COR-L47 (cell line): ENCODE measurements around the gene MYO19.
"Not testable (repeated sequence)": the region's sequence is repeated elsewhere in the genome, so short reads cannot be mapped to it uniquely, and the experiment has no call there.

Experiments
- DNase-seq: peaks from one replicate; lab custom pipeline; 2025; lab: John Stamatoyannopoulos, UW

Gene MYO19

DNA sequence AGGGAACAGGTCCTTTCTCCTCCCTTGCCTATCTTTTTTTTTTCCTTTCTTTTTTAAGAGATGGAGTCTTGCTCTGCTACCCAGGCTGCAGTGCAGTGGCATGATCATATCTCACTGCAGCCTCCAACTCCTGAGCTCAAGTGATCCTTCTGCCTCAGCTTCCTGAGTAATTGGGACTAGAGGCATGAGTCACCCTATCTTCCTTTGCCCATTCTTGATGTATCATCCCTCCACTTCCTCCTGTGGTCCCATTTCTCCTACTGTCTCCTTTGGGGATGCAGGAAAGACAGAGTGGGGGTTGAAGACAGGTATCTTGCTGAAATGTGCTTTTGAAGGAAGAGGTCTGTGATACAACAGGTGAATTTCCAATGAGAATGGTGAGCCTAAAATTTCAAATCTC is 5.5 kb downstream of the MYO19 start:
- no peak for DNase-seq

DNA sequence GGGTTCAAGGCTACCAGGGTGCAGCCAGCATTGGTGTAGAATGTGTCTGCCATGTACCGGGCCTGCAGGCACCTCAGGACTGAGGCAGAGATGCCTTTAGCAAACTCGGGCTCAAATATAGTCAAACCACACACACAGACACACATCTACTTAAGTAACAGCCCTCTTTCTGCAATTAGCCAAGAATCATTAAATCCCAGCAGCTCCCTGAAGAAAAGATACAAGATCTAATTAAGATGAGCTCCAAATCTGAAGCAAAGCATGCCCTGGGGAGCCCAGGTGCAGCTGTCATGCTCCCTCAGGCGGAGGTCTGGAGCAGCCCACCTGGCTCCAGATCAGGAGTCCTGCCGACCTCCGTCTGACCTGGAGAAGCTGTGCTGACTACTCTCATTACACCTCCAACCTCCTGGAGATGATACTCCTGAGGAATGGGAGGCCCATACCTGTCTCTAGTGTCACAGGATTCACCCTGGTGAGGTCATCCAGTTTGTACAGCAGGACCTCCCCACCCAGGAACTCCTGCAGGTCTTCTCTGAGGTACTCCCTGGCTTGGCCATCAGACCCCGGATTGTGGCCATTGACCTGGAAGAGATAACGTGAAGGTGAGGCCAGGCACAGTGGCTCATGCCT is 6.9 kb downstream of the MYO19 start:
- no peak for DNase-seq

DNA sequence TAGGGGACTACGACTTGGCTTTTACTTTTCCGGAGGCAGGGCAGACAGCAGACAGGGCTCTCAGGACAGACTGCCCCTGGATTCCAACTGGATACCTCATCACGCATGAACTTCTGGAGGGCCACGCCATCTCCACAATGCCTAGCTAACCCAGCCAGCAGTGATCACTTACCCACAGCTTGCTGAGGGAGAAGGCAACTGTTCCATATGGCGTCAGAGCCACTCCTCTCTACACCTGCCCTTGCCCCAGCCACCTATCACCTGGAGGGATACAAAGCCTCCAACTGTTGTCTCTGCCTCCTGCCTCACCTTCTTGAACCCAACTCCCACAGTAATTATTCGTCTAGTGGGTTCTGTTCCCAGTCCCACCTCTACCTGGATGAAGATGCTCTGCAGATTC is 8.8 kb downstream of the MYO19 start:
- DNase-seq: no peak

DNA sequence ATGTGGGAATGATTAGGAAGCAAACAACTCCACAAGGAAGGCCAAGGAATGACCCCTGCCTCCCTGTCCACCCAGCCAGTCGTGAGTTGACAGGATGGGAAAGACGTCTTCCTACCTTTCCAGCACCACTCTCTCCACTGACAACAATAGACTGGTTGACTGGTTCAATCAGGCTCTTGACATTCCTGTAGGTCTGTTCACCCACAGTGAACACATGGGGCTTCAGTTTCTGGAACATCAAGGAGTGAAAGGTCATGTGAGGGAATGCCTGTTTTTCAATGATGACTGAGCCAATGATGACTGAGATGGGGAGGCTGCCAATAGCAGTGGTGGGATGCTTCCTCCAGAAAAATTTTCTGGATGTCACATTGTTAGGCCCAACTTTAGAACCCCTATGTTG is 9.6 kb downstream of the MYO19 start:
- DNase-seq: no peak

DNA sequence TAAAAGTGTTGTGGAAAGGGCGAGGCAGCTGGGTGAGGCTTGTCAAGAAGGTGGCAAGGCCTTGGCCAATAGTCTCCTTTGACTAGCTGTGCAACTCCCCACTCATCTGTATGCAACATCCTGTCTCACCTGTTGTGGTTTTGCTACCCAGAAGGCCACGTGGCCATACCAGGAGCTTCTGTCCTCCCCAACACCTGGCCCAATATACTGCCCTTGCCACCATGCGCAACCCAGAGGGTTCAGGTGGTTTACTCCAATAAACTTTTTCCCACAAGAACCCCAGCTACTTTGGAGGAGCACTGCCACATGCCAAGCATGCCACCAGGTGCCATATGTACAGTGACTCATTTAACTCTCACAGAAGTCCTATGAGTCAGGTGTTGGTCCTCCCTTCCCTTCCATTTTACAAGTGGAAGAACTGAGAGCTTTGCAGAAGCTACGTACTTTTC is 10.2 kb downstream of the MYO19 start:
- DNase-seq: no peak

DNA sequence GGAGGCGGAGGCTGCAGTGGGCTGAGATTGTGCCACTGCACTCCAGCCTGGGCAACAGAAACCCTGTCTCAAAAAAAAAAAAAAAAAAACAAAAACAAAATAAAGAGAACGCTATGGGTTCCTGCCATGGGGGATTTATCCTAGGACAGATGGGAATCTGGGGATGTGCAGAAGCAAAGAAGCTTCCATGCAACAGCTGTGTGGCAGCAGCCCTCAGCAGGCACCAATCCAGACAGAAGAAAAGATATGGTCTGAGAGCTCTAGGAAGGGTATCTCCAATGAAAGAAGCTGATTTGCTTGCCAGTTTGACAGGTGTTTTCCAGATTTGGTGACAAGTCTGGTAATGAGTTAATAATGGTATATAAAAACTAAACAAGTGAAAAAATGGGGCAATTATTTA is 11.6 kb downstream of the MYO19 start:
- DNase-seq: no peak

DNA sequence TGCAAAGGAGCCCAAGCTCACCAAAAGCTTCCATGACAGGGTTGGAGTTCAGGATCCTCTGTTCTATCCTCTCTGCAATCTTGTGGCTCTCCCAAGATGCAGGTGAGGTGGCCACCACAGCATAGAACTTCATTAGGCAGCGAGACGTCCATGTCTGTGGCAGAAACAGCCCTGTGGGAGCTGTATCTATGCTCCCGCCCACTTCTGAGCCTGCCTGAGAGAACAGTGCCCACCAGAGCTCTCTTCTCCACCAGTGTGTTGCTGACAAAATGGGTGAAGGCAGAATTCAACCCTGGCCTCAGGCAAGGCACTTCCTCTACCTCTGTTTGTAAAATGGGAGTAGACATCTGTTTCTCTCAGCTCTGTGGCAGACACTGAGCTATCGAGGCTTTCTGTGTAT is 18.8 kb downstream of the MYO19 start:
- no peak for DNase-seq

DNA sequence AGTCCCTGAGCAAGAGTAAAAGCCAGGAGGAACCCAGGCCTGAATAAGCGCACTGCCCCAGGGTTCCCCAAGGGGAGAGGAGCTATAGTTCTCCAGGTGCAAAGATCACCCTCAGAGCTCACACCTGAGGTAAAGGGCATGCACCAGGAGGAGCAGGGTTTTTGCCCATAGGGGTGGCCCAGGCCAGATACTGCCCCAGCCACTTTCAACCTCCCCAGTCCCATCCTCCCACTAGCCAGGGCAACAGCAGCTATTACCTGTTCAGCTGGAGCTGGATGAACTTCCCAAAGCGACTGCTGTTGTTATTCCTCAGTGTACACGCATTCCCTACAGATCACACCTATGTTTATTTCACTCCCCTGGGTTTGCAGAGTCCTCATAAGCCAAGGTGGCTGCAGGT is 19.8 kb downstream of the MYO19 start:
- no peak for DNase-seq

DNA sequence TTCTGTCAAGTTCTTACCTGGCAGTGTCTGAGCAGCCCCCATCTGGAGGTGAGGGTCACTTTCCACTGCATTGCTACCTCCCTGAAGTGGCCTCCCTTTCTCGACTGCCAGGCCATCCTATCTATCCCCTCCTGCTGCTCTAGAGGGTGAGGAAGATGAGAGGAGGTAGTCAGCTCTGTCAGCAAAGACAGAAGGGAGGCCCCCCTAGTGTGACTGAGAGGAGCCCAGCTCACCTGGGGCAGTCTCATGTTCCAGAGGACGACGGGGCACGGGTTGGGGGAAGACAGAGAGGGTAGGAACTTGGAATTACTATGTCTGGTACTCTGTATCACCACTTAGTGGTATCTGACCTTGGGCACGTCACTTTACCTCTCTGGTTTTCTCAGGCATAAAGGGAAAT is 22.0 kb downstream of the MYO19 start:
- no peak for DNase-seq

DNA sequence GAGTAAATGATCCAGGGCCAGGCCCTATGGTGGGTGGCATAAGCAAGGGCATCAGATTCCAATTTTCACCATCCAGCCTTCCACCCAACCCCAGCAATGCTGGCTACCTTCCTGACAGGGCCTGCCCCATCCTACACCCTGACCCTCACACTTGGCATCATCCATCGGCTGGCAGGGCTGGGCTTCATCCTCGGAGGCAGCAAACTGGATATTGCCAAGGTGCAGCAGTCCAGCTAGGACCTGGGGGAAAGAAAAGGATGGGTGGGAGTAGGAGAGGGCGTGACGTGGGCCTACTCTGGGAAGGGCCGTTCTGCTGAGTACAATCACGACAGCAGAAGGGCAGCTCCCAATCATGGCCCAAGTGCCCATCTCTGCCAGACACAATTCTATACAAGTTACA is 23.5 kb downstream of the MYO19 start:
- DNase-seq: no peak

DNA sequence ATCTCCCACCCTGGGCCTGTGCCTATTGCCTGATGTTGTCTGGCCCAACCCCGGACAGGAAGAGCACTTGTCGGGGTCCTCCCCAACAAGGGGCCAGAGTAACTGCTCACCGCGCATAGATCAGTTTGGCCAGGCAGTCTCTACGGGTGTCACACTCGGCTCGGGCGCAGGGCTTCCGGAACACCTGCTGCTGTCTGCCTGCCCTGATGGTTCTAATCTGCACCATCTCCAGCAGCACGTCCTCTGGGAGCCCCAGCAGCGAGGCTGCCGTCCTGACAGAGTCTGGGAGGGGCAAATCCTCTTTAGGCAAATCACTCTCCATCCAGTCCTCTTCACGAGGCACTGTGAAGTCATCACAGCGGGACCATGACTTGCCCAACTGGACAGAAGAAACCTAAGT is 24.0 kb downstream of the MYO19 start:
- DNase-seq: no peak

DNA sequence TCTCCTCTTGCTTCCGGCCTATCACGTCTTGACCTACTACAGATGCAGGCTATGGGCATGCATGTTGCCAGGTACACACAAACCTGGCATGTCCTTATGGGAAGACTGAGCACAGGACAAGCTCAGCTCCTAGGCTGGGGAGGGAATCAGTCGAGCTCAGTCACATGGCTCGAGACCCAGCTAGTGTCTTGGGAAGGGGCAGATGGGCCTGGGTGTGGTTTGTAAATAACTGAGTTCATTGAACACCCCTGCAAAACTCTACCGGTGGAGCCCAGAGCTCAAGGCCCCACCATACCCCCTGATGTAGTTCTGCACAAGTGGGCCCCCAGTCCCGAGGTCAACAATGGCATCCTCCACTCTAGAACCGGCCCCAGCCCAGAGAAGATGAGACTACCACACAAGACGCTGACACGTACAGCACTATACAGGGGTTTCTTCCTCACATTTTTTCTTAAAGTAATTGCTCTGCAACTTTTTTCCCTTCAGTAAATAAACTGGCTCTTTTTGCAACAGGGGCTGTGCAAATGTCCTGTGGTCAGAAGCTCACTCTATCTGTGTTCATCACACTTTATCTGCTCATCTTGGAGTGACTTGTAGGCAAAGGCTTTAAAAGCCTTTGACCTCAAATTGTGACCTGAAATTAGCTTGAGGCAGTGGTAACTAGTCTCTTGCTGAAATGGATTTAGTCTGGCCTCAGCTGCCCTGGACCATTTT is 25.2 kb downstream of the MYO19 start:
- DNase-seq: no peak

DNA sequence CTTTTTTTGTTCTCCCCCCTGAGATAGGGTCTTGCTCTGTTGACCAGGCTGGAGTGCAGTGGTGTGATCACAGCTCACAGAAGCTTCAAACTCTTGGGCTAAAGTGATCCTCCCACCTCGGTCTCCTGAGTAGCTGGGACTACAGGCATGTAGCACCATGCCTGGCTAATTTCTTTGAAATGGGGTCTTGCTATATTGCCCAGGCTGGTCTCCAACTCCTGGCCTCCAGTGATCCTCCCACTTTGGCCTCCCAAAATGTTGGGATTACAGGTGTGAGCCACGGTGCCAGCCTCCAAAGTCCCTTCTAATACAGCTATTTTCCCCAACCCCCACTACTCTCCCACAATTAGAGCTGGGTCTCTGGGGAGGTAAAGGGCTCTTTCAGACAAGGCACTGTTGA is 26.2 kb downstream of the MYO19 start:
- not testable (repeated sequence) for DNase-seq

DNA sequence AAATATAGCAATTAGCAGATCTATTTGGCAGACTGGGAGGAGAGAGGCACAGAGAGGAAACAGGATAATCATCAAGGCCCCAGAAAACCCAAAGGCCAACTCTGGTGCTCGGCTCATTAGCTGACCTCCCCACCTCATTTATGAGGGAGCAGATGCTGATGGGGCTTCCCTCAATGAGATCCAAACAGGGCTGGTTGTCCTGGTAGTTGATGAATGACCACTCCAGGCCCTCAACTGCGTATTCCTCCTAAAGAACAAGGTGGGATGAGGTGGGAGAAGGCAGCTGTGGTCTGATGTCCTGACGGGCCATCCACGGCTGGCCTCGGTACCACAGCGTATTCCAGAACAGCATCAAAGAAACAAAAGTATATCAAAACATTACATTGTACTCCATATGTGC is 27.4 kb downstream of the MYO19 start:
- no peak for DNase-seq

DNA sequence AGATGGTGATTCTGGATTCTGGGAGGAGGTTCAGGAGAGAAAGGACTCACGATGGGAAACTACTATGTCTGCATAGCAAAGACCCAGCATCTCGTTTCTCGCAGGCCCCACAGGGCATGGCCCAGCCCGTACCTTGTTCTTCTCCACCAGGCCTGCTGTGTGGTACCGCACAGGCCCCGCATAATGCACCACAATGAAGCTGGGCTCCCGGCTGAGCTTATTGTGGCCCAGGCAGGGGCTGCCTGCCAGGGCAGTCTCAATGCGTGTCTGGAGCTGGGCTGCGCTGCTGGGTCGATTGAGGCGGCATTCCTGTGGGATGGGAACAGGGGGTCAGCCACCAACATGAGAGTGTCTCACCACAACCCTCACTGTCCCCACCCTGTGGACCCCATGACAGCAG is 27.8 kb downstream of the MYO19 start:
- DNase-seq: no peak

DNA sequence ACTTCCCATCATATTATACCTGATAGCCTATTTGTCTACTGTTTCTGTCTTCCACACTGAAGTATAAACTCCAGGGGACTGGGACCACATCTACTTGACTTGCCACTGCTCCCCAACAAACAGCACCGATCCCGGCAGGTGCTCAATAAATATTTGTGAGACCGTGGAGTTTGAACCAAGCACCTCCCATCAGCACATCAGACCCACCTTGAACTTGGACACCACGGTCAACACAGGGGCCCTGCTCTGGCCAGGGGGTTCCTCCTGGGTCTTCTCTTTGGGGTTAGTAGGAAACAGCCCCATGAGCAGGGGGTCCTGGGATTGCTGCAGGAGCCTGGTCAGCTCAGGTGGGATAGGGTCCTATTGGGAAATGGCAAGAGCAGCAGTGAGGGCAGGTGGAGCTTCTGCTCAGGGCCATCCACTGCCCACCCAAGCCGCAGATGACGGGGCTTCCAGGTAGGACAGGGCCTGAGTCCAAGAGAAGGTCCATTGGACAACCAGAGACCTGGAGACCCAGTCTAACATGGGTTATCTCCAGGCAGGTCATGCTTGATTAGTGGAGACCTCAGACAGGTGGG is 28.3 kb downstream of the MYO19 start:
- no peak for DNase-seq

DNA sequence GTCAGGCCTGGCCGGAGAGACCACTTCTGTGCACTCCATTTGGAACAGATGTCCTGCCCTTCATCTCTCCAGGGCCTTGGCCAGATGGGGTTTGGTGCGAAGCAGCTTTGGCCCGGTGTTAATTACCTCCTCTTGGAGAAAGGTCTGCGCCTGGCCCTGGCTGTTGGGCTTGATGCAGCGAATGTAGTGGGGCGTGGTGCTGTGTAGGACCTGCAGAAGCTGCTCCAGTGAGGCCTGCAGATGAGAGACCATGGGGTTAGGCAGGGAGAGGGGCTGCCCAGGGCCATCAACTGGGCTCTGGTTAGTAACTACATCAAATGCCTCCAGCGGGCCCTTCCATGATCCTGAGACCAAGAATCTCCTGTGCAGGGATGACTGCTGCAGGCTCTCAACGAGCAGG is 29.5 kb downstream of the MYO19 start:
- DNase-seq: no peak

DNA sequence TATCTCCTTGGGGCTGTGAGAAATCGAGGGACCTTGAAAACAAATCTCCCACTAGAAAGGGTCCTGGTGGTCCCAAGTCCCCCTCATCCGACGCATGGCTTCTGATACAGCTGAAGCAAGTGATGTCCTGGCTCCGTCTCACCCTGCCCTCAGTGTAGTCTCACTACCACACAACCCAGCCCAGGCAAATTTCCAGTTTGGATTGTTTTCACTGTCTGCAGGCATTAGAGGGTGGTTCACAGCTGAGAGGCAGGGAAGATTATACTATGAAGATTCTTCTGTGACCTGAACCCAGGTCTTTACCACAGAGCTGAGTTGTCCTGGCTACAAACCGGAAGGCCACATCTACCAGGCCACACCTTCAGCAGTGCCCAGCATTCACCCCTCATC is 30.5 kb downstream of the MYO19 start:
- no peak for DNase-seq

DNA sequence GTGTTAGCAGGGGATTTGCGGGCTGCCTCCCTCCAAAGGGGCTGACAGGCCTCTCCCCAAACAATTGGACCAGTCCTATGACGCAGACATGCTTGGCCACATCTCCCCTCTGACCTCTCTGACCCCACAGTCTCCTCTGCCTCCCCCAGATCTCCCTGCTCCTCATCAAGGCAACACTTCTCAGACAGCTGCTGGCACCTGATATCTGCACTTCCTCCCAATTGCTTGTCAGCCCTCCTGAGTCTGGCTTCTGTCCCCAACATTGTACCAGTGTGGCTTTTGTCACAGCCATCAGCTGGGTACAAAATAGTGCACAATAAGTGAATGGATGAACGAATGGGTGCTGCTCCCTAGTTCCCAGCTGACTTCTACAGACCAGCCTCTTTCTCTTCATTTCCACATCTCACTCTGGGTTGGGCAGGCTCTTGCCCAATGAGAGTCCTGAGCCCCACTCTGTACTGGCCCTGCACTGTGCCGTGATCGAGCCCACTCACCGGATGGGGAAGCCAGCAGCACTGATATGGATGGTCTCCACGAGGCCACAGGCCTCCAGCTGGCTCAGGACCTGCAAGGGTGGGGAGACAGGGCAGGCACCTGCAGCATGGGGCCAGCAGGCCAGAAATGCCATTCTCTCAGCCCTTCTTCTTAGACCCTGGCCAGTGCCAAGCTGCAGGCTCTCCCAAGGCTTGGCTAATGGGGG is 31.1 kb downstream of the MYO19 start:
- DNase-seq: no peak

DNA sequence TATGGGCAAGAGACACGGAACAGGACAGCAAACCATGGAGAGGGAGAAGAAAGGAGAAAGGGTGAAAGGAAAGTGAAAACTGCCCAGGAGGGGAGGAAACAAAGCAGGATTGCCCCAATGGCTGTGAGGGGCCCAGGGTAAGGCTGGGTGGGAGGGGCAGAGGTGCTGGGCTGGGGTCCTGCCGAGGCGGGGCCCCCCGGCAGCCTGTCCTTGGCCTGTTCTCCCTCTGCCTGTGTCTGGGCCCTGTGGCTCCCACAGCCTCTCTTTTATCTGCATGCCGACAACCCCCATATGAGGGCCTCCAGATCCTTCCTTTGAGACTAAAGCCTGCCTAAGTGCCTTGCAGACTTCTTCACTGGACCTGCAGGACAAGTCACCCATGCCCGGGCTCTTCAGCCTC is 32.7 kb downstream of the MYO19 start:
- DNase-seq: no peak

DNA sequence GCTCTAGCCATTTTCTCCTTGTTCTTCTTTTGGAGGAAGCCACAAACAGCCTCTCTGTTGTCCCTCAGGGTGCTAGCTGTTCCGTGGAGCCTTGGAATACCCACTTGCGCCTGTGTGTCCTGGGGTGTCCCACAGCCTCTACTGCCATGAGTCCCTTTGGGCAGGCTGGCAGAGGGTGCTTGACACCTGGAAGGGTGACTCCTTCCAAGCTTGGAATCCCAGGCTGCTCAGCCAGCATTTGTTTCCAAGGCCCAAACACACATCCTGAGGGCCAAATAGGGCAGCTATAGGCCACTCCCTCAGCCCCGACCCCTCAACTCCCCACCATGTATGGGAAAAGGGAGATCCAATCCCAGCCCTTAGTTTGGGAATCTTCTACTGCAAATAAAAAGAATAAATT is 33.3 kb downstream of the MYO19 start:
- DNase-seq: no peak

DNA sequence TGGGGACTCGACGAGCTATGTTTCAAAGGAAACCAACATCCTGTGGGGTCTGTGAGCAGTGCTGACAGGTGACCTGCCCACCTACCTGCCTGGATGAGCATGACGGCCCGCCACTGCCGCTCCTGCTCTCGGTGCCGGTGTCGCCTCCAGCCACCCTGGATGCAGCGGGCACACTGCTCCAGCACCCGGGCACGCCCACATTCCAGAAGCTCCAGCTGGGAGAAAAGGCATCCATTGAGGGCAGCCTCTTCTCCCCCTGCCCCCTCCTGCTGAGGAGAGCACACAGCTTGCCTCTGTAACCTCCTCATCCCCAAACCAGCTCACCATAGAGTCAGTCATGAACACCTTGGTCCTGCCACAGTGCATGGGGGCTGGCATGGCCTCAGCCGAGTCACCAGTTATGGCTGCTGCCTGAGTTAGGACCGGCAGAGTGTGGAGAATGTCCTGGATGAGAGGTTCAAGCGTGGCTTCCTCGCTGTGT is 33.9 kb downstream of the MYO19 start:
- DNase-seq: no peak
